Iris pigment epithelial cell (primary cell): ENCODE results near the gene RGS8.

ENCODE experiments used
- DNase-seq: peaks from one replicate; pipeline ENCODE4 v3.0.0-alpha.2; 2011; ENCODE audit warnings: low read depth

Gene RGS8

DNA sequence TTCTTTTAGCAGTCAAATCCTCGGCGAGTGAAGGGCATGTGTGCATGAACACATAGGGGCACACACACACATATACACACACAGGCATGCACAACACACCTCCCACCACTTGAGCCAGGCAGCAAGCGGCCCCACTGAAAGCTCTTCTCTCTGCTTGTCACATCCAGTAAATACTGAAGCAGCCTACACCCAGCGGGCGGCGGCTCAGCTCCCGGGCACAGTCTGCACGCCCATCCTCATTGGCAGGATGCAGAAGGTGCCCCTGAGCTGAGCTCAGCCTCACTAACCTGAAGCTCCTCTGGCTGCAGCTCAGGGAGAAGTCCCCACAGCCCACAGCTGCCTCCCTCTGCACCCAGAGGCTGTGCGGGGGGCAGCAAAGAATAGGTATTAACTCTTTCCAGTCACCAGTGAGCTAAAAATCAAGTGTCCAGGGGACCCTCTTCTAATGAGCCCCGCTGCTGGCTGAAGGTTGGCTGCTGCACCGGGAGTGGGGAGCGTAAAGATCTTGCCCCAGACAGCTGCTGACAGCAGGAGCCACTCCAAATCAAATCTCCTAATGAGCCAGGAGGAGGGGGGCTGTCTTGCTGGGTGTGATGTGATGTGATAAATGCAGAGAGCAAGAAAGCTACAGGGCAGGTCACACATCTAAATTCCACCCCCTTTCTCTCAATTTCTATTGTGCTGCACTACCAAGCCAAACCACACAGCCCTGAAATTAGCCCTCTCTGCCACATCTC, 12.5 kb downstream of the RGS8 start:
- no peak for DNase-seq

DNA sequence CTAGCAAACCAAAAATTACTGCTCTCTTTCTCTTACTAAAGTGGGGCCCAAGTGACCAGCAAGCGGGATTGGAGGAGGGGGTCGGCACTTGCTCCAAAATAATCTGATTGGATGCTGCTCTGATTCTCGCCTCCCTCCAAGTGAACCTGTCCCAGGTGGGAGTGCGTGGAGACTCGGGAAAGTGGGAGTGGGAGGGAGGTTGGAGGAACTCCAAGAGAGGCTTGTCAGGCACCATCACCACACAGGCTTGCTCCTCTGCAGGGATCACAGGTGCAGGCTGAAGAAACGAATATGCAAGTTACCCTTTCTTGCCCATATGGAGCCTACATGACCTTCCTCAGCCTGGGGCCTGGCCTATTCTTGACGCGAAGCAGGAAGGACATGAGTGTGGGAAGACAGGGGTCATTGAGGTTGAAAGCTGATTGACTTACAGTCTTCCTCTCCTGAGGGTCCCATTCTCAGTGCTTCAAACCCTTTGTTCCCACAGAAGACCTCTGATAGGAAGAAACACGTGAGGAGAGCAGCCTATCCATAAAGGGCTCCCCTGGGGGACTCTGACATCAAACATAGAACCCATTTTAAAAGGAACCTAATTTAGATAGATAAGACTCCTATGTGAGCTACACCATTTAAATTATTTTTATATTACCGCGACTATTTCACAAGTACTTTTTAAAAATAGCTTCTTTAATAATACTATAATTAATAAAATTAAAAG, 14.2 kb downstream of the RGS8 start:
- no peak for DNase-seq

DNA sequence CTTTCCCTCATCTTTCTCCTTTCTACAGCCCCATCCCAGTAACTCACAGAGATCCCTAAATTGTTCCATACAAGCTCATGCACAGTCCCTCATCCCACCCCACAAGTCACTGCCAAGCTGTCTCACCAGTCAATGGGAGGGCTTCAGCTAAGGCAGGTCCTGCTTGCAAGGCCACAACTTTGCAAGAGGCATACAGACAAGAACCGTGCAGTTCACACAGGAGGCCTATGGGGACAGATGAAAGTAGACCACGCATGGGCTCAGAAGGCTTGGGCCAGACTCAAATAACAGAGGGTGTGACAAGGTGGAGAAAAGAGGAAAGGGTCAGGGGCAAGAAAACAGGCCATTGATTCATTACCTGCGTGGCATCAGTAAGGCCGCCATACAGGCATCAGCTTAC, 15.1 kb downstream of the RGS8 start:
- no peak for DNase-seq

GRCh38 chr1:182668521-182669054, 15.8 kb downstream of the RGS8 start:
- no peak for DNase-seq

DNA sequence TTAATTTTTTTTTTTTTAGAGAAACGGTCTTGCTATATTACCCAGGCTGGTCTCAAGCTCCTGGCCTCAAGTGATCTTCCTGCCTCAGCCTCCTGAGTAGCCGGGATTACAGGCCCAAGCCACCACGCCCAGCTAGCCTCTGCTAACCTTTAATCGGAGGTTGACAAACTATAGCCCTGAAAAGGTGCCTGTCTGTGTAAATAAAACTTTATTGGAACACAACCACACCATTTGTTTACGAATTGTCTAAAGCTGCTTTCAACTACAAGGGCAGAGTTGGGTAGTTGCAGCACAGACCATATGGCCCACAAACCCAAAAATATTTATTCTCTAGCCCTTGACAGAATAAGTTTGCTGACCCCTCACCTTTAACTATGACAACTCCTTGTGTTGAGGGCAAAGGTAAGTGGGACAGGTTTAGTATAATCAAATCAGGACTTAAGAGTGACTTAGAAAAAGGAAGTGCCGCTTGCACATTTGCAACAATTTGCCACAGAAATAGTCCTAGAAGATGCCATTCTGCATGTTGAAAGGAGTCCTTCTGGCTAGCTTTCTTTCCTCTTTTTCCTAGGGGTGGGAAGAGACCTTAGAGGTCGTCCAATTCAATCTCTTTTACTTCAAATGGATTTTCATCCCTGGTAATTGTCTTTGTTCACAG, 16.4 kb downstream of the RGS8 start:
- no peak for DNase-seq

DNA sequence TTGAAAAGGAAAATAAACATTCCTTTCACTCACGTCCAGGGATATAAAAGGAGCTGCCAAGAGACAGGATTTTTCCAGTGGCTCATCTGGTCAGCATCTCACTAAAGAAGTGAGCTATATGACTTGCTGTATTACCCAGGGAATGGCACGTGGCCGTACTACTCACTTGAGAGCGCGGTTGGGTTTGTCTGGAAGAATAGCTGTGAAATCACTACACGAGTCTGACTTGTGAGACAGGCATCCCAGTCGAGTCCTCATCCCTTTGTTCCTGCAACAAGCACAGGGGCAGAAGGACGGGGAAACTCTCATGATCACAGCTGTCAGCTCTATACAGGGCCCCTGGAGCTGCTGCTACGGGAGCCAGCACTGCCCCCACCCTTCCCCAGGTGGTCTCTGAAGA, 17.7 kb downstream of the RGS8 start:
- no peak for DNase-seq

- no peak for DNase-seq
Measured at GRCh38 chr1:182664296-182664695, 20.1 kb downstream of the RGS8 start.

GRCh38 chr1:182662956-182663355, 21.4 kb downstream of the RGS8 start:
- no peak for DNase-seq

- DNase-seq: no peak
Measured at GRCh38 chr1:182662121-182662890, 22.1 kb downstream of the RGS8 start.

- DNase-seq: no peak
Measured at GRCh38 chr1:182658055-182658454, 26.3 kb downstream of the RGS8 start.

DNA sequence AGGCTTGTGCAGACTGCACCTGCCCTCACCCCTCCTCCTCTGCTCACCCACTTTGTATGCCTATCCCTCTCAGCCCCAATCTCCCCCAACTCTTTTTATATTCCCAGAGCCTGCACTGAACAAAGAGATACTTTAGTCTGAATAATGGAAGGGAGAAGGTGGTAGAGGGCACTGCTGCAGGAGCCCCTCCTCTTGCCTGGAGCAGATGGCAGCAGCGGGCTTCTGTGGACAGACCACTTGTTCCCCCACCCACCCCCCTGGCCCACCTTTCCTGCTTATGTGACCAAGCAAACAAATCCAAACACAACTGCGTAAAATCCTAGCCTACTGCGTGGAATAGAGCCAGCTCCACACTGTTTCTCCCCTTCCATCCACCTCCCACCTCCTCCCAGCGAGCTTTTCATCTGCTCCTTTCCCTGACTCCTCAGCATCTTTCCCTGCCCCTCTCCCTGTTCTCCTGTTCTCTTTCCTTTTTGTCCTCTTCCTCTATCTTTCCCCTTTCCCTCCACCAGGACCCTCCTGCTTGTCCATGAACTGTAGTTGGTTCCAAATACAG, 27.5 kb downstream of the RGS8 start:
- no peak for DNase-seq

GRCh38 chr1:182653986-182654385, 30.4 kb downstream of the RGS8 start:
- no peak for DNase-seq

- no peak for DNase-seq
Measured at GRCh38 chr1:182652933-182653332, 31.5 kb downstream of the RGS8 start.

DNA sequence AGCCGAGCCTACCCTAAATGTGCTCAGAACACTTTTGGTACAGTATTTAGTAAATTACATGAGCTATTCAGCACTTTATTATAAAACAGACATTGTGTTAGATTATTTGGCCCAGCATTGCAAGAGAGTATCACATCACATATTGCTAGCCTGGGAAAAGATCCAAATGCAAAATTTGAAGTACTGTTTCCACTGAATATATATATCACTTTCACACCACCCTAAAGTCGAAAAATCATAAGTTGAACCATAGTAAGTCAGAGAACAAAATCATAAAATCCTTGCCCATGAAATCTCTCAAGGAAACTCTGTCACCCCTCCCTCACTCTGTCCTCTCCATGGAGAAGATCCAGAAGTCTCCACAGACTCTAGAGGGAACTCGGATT, 33.1 kb downstream of the RGS8 start:
- no peak for DNase-seq

- no peak for DNase-seq
Measured at GRCh38 chr1:182650678-182651338, 33.6 kb downstream of the RGS8 start.

- DNase-seq: no peak
Measured at GRCh38 chr1:182649041-182649440, 35.3 kb downstream of the RGS8 start.

DNA sequence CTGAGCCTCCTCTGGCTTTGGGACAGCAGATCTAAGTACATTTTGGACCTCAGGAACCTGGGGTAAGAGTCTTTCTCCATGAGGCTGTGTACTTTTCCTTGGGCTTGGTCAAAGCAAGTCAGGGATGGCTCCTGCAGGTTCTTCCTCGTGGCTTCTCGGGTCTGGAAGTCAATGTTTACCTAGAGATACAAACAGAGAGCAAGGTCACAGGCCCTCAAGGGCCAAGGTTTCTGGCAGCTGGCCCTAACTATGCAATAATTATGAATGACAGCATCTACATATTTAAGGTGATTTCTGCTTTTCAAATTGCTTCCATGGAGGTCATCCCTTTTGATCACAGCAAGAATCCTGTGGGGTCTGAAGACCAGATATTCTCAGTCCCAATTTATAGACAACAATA, 37.6 kb downstream of the RGS8 start:
- DNase-seq: no peak

- no peak for DNase-seq
Measured at GRCh38 chr1:182644886-182645285, 39.5 kb downstream of the RGS8 start.

- DNase-seq: no peak
Measured at GRCh38 chr1:182643699-182644098, 40.7 kb downstream of the RGS8 start.

DNA sequence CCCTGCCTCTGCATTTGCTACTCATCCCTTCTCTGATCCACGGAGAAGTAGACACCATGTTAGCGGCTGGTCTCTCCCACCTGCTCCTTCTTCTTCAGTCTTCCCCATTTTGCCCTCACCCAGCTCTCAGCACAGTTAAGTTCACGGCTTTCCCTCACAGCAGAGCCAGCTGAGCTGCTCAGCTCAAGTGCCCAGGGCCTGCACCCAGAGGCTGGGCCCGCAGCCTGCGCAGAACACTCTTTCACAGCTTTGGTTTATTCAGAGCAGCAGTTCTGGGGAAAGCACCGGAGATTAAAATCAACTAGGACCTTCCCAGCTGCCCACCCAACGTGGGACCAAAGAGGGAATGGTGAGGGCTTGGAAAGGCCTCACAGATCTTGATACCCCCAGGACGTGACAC, 41.9 kb downstream of the RGS8 start:
- no peak for DNase-seq

DNA sequence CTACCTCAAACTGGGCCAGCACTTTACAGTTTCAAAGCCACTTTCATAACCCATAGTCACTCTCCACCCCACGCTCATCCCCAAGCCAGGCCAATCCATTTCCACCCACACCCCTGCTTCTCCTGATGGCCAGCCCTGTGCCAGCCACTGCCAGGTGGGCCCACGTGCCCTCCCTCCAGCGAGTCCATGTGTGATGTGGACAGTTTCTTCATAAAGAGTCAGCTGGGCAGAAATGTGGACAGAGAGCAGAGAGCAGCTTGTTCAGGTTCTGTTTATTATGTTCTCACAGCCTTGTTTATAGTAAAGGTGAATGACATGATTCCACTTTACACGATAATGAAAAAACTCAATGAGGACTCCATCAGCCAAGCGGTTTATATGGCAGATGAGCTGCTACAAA, 42.8 kb downstream of the RGS8 start:
- no peak for DNase-seq
